HepG2 (cell line): ENCODE measurements around the gene NIPAL4.

Source experiments
- ASH2L ChIP-seq: fragments of 300-600, 200-600 bp; sonication (generic); IDR thresholded peaks from 2 replicates; pipeline ENCODE4 v1.7.0; 2017; ENCODE audit warnings: low read depth, mild to moderate bottlenecking, moderate library complexity, mixed read lengths, low read length; ENCODE audit not compliant: insufficient read length
- MEF2D ChIP-seq: sonication (generic); formaldehyde crosslinking; IDR thresholded peaks from 2 replicates; pipeline ENCODE4 v1.5.1; 2020; ENCODE audit warnings: mild to moderate bottlenecking, missing genetic modification reagents
- RAD21 ChIP-seq: fragments of 450-650 bp; formaldehyde crosslinking; IDR thresholded peaks from 2 replicates; pipeline ENCODE4 v1.5.0; 2020; ENCODE audit warnings: mild to moderate bottlenecking
- XBP1 ChIP-seq: sonication (generic); formaldehyde crosslinking; IDR thresholded peaks from 2 replicates; pipeline ENCODE4 v1.5.0; 2020; ENCODE audit warnings: missing genetic modification reagents
- ZFYVE20 ChIP-seq: sonication (generic); formaldehyde crosslinking; IDR thresholded peaks from 2 replicates; pipeline ENCODE4 v1.8.0; 2023; ENCODE audit warnings: low read depth, mild to moderate bottlenecking, moderate library complexity, missing genetic modification reagents, borderline replicate concordance
- TF ChIP-seq, protein P1 (sequence below): sonication (generic); formaldehyde crosslinking; IDR thresholded peaks from 2 replicates; pipeline ENCODE4 v1.5.0; 2020; ENCODE audit warnings: mild to moderate bottlenecking, missing genetic modification reagents, moderate library complexity
- TF ChIP-seq, protein P2 (sequence below): IDR thresholded peaks from 2 replicates; pipeline ENCODE4 v1.6.1; 2016; ENCODE audit warnings: control low read depth

DNA sequence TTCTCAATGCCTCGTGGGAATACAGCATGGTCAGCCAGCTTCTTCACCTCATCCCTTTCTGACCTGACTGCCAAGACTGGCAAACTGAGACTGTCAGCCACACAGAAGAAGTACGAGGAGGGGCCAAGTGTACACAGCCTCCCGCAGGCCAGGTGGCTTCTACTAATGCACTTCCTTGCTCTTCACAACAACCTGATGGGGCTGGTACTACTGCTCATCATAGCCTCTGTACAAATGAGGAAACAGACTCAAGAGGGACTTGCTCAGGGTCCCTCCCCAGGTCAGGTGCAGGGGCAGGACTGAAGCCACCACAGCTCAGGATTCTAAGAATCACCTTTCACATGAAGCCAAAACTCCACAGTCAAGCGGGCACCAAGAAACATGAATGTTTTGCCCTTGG lies 21.3 kb downstream of the NIPAL4 start:
- TF ChIP-seq, protein P1, sequence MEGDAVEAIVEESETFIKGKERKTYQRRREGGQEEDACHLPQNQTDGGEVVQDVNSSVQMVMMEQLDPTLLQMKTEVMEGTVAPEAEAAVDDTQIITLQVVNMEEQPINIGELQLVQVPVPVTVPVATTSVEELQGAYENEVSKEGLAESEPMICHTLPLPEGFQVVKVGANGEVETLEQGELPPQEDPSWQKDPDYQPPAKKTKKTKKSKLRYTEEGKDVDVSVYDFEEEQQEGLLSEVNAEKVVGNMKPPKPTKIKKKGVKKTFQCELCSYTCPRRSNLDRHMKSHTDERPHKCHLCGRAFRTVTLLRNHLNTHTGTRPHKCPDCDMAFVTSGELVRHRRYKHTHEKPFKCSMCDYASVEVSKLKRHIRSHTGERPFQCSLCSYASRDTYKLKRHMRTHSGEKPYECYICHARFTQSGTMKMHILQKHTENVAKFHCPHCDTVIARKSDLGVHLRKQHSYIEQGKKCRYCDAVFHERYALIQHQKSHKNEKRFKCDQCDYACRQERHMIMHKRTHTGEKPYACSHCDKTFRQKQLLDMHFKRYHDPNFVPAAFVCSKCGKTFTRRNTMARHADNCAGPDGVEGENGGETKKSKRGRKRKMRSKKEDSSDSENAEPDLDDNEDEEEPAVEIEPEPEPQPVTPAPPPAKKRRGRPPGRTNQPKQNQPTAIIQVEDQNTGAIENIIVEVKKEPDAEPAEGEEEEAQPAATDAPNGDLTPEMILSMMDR: no peak
- TF ChIP-seq ZFYVE20 (no peak), MEF2D (no peak), XBP1 (no peak), ASH2L (no peak), RAD21 (CRISPR knock-in tag) (no peak)
- TF ChIP-seq, protein P2, sequence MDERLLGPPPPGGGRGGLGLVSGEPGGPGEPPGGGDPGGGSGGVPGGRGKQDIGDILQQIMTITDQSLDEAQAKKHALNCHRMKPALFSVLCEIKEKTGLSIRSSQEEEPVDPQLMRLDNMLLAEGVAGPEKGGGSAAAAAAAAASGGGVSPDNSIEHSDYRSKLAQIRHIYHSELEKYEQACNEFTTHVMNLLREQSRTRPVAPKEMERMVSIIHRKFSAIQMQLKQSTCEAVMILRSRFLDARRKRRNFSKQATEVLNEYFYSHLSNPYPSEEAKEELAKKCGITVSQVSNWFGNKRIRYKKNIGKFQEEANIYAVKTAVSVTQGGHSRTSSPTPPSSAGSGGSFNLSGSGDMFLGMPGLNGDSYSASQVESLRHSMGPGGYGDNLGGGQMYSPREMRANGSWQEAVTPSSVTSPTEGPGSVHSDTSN: no peak
